SH-SY5Y (cell line): ENCODE data around the gene KLHDC4.

Experiments
- GATA2 ChIP-seq: IDR thresholded peaks from 2 replicates; pipeline ENCODE4 v1.6.1; 2011; ENCODE audit warnings: mild to moderate bottlenecking, low read depth, low read length
- GATA3 ChIP-seq: IDR thresholded peaks from 2 replicates; pipeline ENCODE4 v1.6.1; 2011; ENCODE audit warnings: low read depth, mild to moderate bottlenecking, low read length, moderate library complexity

GRCh38 chr16:87674419-87674818, 91.4 kb downstream of the KLHDC4 start:
- TF ChIP-seq GATA3 (no peak), GATA2 (no peak)
